ENCODE measurements around the gene PSEN2.

Gene PSEN2

GRCh38 chr1:226942392-226942791 lies 72.0 kb downstream of the PSEN2 start:
- no peak for DNase-seq (ENCODE audit: low read depth)
- TF ChIP-seq CTCF (IDR thresholded peaks at IDR 0.05; ENCODE audit: insufficient read depth, low read depth, low read length, missing control alignments): no peak
- H3K4me3 ChIP-seq (ENCODE audit: low read depth, low read length): no peak overlapping the region

GRCh38 chr1:226943156-226943555 lies 72.7 kb downstream of the PSEN2 start:
- TF ChIP-seq CTCF (IDR thresholded peaks at IDR 0.05; ENCODE audit: insufficient read depth, low read depth, low read length, missing control alignments): no peak
- no peak overlapping the region for H3K4me3 ChIP-seq (ENCODE audit: low read depth, low read length)
- no peak for DNase-seq (ENCODE audit: low read depth)

GRCh38 chr1:226943927-226944326 lies 73.5 kb downstream of the PSEN2 start:
- DNase-seq (ENCODE audit: low read depth): no peak
- no peak overlapping the region for H3K4me3 ChIP-seq (ENCODE audit: low read depth, low read length)
- TF ChIP-seq CTCF (IDR thresholded peaks at IDR 0.05; ENCODE audit: insufficient read depth, low read depth, low read length, missing control alignments): no peak

- H3K4me3 ChIP-seq (ENCODE audit: low read depth, low read length): no peak overlapping the region
- DNase-seq (ENCODE audit: low read depth): no peak
- TF ChIP-seq CTCF (IDR thresholded peaks at IDR 0.05; ENCODE audit: insufficient read depth, low read depth, low read length, missing control alignments): no peak
Observed at GRCh38 chr1:226945106-226945857, 74.9 kb downstream of the PSEN2 start.

Data from GM12865 (cell line).